HepG2 (cell line): ENCODE measurements around the gene NATD1. TPM values are rescaled to one million over a fixed set of nuclear protein-coding genes. Genes with fewer than 3 reads are reported as not detected.

Experiments used
- ARID3A ChIP-seq: IDR thresholded peaks from 2 replicates; pipeline ENCODE4 v1.6.1; 2012; ENCODE audit warnings: low read depth, low read length, improper control_type of control experiment
- HMGXB4 ChIP-seq, 2 experiments: sonication (generic) in 1 of 2; formaldehyde crosslinking in 1 of 2; IDR thresholded peaks; 2 replicates each; pipeline versions ENCODE4 v1.4.0 to v1.6.1; 2018 to 2020; ENCODE audit warnings: missing genetic modification reagents in 2 of 2, borderline replicate concordance in 1 of 2, low read depth in 1 of 2, mild to moderate bottlenecking in 1 of 2, missing biosample characterization in 1 of 2
- KDM6A ChIP-seq: IDR thresholded peaks from 2 replicates; pipeline ENCODE4 v1.6.1; 2016; ENCODE audit warnings: low read depth
- MLXIP ChIP-seq: sonication (generic); formaldehyde crosslinking; IDR thresholded peaks from 2 replicates; pipeline ENCODE4 v1.9.0; 2021; ENCODE audit warnings: missing genetic modification reagents, borderline replicate concordance
- TFAP4 ChIP-seq: sonication (generic); IDR thresholded peaks from 2 replicates; pipeline ENCODE4 v1.6.1; 2016; ENCODE audit warnings: low read depth, borderline replicate concordance
- ZNF234 ChIP-seq: sonication (generic); formaldehyde crosslinking; conservative IDR thresholded peaks from 2 replicates; pipeline ENCODE4 v1.5.1; 2020; ENCODE audit warnings: mild to moderate bottlenecking, missing genetic modification reagents
- ZNF24 ChIP-seq: fragments of 450-650 bp; IDR thresholded peaks from 2 replicates; pipeline ENCODE4 v1.6.1; 2017; ENCODE audit warnings: antibody characterized with exemption, mild to moderate bottlenecking
- ZNF432 ChIP-seq: sonication (generic); formaldehyde crosslinking; IDR thresholded peaks from 2 replicates; pipeline ENCODE4 v1.5.0; 2020; ENCODE audit warnings: missing genetic modification reagents, mild to moderate bottlenecking, borderline replicate concordance
- ZSCAN21 ChIP-seq: sonication (generic); formaldehyde crosslinking; IDR thresholded peaks from 2 replicates; pipeline ENCODE4 v1.8.0; 2022; ENCODE audit warnings: mild to moderate bottlenecking, missing genetic modification reagents, moderate library complexity, borderline replicate concordance
- polyA plus RNA-seq, 8 experiments: library from polyadenylated mRNA; depleted of rRNA in 3 of 8; stranded (reverse) in 7 of 8; unstranded in 1 of 8; fragments of >200 nt; fragmentation: Illumina TruSeq in 4 of 8; extraction: Trizol in 4 of 8; gene quantifications; 2 replicates each; pipeline versions ENCODE4 v1.2.1 to v1.2.3, GENCODE V29; 2011 to 2016; ENCODE audit warnings: low read depth in 4 of 8, missing spikeins in 1 of 8, mixed read lengths in 1 of 8; ENCODE audit not compliant: insufficient read depth in 1 of 8
- total RNA-seq, 5 experiments: library from RNA; depleted of rRNA; stranded (reverse); fragments of >200 nt; fragmentation: Illumina TruSeq; extraction: Trizol; gene quantifications; 2 replicates each; pipeline ENCODE4 v1.2.3, GENCODE V29; 2016; ENCODE audit warnings: low read depth in 1 of 5
- TF ChIP-seq, protein P1 (sequence below): sonication (generic); formaldehyde crosslinking; IDR thresholded peaks from 2 replicates; pipeline ENCODE4 v1.4.0; 2020; ENCODE audit warnings: missing genetic modification reagents
- TF ChIP-seq, protein P2 (sequence below): sonication (generic); formaldehyde crosslinking; IDR thresholded peaks from 2 replicates; pipeline ENCODE4 v1.5.0; 2020; ENCODE audit warnings: mild to moderate bottlenecking, low read depth, missing genetic modification reagents, borderline replicate concordance

Gene NATD1
- total and polyA plus RNA-seq, 2 of the 13 experiments (the other 11 are each of a cell fraction or from before 2014, with no cell fraction given): 0.31 to 2.3 TPM

- TF ChIP-seq, protein P1, sequence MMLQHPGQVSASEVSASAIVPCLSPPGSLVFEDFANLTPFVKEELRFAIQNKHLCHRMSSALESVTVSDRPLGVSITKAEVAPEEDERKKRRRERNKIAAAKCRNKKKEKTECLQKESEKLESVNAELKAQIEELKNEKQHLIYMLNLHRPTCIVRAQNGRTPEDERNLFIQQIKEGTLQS (CRISPR knock-in tag): peak; percentile 99
- TF ChIP-seq MLXIP (CRISPR knock-in tag) (no peak), ZNF432 (no peak), HMGXB4 (CRISPR knock-in tag; IDR thresholded peaks at IDR 0.05; ENCODE audit: borderline replicate concordance in 1 of 2, low read depth in 1 of 2) (peak; percentile 54 to 58; a peak in 3 of 4 replicates), ZSCAN21 (peak; percentile 32; the same call in 1 of the 2 replicates), TFAP4 (peak; percentile 81), ZNF24 (no peak), KDM6A (CRISPR knock-in tag) (0 out of 2 replicates have a peak, but pooled peaks have one; percentile 30), ZNF234 (CRISPR knock-in tag) (no peak), ARID3A (0 out of 2 replicates have a peak, but pooled peaks have one; percentile 8)
- TF ChIP-seq, protein P2, sequence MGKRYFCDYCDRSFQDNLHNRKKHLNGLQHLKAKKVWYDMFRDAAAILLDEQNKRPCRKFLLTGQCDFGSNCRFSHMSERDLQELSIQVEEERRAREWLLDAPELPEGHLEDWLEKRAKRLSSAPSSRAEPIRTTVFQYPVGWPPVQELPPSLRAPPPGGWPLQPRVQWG (CRISPR knock-in tag): no peak
Observed at GRCh38 chr17:21287703-21288449, 34.7 kb upstream of the NATD1 start (continued).
